H1 (cell line): Measurements from ENCODE around the gene GLMP. TPM values are rescaled to one million over a fixed set of nuclear protein-coding genes. Genes with fewer than 3 reads are reported as not detected.

Source experiments
- CTCF ChIA-PET: fragments of 300-600 bp; sonication (Branson Sonifier 250); formaldehyde crosslinking; loops from one replicate; lab custom pipeline; 2021; ENCODE audit not compliant: partially characterized antibody; lab: Charles Lee
- POLR2A ChIA-PET: fragments of 300-600 bp; sonication (Branson Sonifier 250); formaldehyde crosslinking; loops from one replicate; lab custom pipeline; 2021; ENCODE audit warnings: inconsistent platforms; ENCODE audit not compliant: partially characterized antibody; lab: Charles Lee
- DNase-seq, 2 experiments: peaks; one replicate each; pipeline versions ENCODE4 v3.0.0 to v3.0.0-alpha.2; 2010 to 2022; ENCODE audit warnings: low spot score in 2 of 2, low read depth in 1 of 2, mixed read lengths in 1 of 2
- FAIRE-seq: peaks from 2 replicates; lab custom pipeline; 2011; peaks lifted over from hg19 to GRCh38; lab: Jason Lieb, UNC
- H2AFZ ChIP-seq: 2 replicates; pipeline ENCODE4 v1.8.1; 2012; ENCODE audit warnings: low read length, inconsistent platforms
- H2AK5ac ChIP-seq: 2 replicates; pipeline ENCODE4 v1.6.1; 2013; ENCODE audit warnings: low read depth, low read length
- H2BK120ac ChIP-seq: replicated peaks from 2 replicates; pipeline ENCODE3; 2013; ENCODE audit warnings: low read depth, low read length, inconsistent platforms
- H2BK12ac ChIP-seq: 2 replicates; pipeline ENCODE4 v1.6.1; 2013; ENCODE audit warnings: low read depth, low read length
- H2BK15ac ChIP-seq: 2 replicates; pipeline ENCODE4 v1.6.1; 2013; ENCODE audit warnings: low read length
- H2BK20ac ChIP-seq: 2 replicates; pipeline ENCODE4 v1.6.1; 2013; ENCODE audit warnings: low read length
- H2BK5ac ChIP-seq: 2 replicates; pipeline ENCODE4 v1.6.1; 2013; ENCODE audit warnings: low read depth, low read length
- H3K14ac ChIP-seq: 2 replicates; pipeline ENCODE4 v1.6.1; 2013; ENCODE audit warnings: inconsistent platforms; ENCODE audit not compliant: insufficient read length
- H3K18ac ChIP-seq: 2 replicates; pipeline ENCODE4 v1.6.1; 2013; ENCODE audit warnings: low read length; ENCODE audit errors: extremely low read depth
- H3K23ac ChIP-seq: 2 replicates; pipeline ENCODE4 v1.6.1; 2013; ENCODE audit warnings: inconsistent platforms; ENCODE audit not compliant: insufficient read length
- H3K23me2 ChIP-seq: 2 replicates; pipeline ENCODE4 v1.6.1; 2013; ENCODE audit warnings: low read depth, low read length
- H3K27ac ChIP-seq: 2 replicates; pipeline ENCODE4 v1.6.1; 2011; ENCODE audit warnings: low read depth, low read length, inconsistent platforms
- H3K27me3 ChIP-seq, 4 experiments: replicated peaks in 1 of 4; 1 replicate in 1 of 4; 2 replicates in 3 of 4; pipeline versions ENCODE4 v1.6.1 to v1.8.1; 2011 to 2013; ENCODE audit warnings: low read length in 3 of 4, mild to moderate bottlenecking in 3 of 4, inconsistent platforms in 2 of 4, mixed read lengths in 2 of 4, moderate library complexity in 1 of 4; ENCODE audit not compliant: control insufficient read depth in 3 of 4, insufficient read depth in 3 of 4; ENCODE audit errors: extremely low read depth in 1 of 4
- H3K36me3 ChIP-seq, 4 experiments: 2 replicates each; pipeline versions ENCODE4 v1.6.1 to v1.8.1; 2011 to 2013; ENCODE audit warnings: mild to moderate bottlenecking in 4 of 4, low read length in 3 of 4, moderate library complexity in 2 of 4, control low read depth in 1 of 4, inconsistent platforms in 1 of 4; ENCODE audit not compliant: insufficient read depth in 4 of 4, control insufficient read depth in 2 of 4
- H3K4ac ChIP-seq: replicated peaks from 2 replicates; pipeline ENCODE3; 2013; ENCODE audit warnings: low read length, low read depth, mixed read lengths, inconsistent platforms; ENCODE audit not compliant: insufficient read length
- H3K4me1 ChIP-seq, 4 experiments: replicated peaks in 1 of 4; 1 replicate in 1 of 4; 2 replicates in 3 of 4; pipeline versions ENCODE4 v1.6.1 to v1.8.1; 2011 to 2013; ENCODE audit warnings: low read length in 3 of 4, inconsistent platforms in 2 of 4, mixed read lengths in 1 of 4; ENCODE audit not compliant: insufficient read depth in 4 of 4, control insufficient read depth in 3 of 4
- H3K4me2 ChIP-seq, 2 experiments: 2 replicates each; pipeline versions ENCODE4 v1.6.1 to v1.8.1; 2011 to 2013; ENCODE audit warnings: low read depth in 2 of 2, low read length in 2 of 2, control low read depth in 1 of 2, inconsistent platforms in 1 of 2, mild to moderate bottlenecking in 1 of 2; ENCODE audit not compliant: insufficient read depth in 1 of 2
- H3K4me3 ChIP-seq, 4 experiments: fragments of 200-600, 300-600 bp in 1 of 4; sonication (generic), shearing (Covaris generic), sonication (Bioruptor Twin) in 1 of 4; 2 replicates each; pipeline versions ENCODE4 v1.5.1 to v1.8.1; 2011 to 2016; ENCODE audit warnings: low read length in 4 of 4, low read depth in 3 of 4, control low read depth in 2 of 4, inconsistent platforms in 2 of 4, mild to moderate bottlenecking in 2 of 4, mixed read lengths in 1 of 4, moderate library complexity in 1 of 4; ENCODE audit not compliant: insufficient read depth in 2 of 4; ENCODE audit errors: extremely low read depth in 1 of 4
- H3K56ac ChIP-seq: replicated peaks from 2 replicates; pipeline ENCODE3; 2013; ENCODE audit warnings: low read depth, mild to moderate bottlenecking, mixed read lengths, low read length, inconsistent platforms; ENCODE audit not compliant: insufficient read length
- H3K79me1 ChIP-seq: 2 replicates; pipeline ENCODE4 v1.6.1; 2013; ENCODE audit warnings: low read depth, low read length, control low read depth
- H3K79me2 ChIP-seq, 2 experiments: 2 replicates each; pipeline versions ENCODE4 v1.6.1 to v1.8.1; 2012 to 2013; ENCODE audit warnings: low read length in 2 of 2, mild to moderate bottlenecking in 2 of 2, inconsistent platforms in 1 of 2; ENCODE audit not compliant: insufficient read depth in 2 of 2, control insufficient read depth in 1 of 2
- H3K9ac ChIP-seq, 4 experiments: replicated peaks in 1 of 4; 1 replicate in 1 of 4; 2 replicates in 3 of 4; pipeline versions ENCODE4 v1.6.1 to v1.8.1; 2011 to 2013; ENCODE audit warnings: low read depth in 3 of 4, low read length in 3 of 4, control low read depth in 2 of 4, mild to moderate bottlenecking in 2 of 4, moderate library complexity in 2 of 4, inconsistent platforms in 1 of 4; ENCODE audit errors: extremely low read depth in 1 of 4
- H3K9me3 ChIP-seq, 2 experiments: 2 replicates each; pipeline versions ENCODE4 v1.6.1 to v1.8.1; 2012 to 2013; ENCODE audit warnings: mild to moderate bottlenecking in 2 of 2, moderate library complexity in 2 of 2, control low read depth in 1 of 2, inconsistent platforms in 1 of 2, low read depth in 1 of 2, low read length in 1 of 2, mixed read lengths in 1 of 2; ENCODE audit not compliant: insufficient read depth in 2 of 2
- H4K20me1 ChIP-seq, 2 experiments: replicated peaks in 1 of 2; 2 replicates each; pipeline versions ENCODE3 to v1.8.1; 2011 to 2013; ENCODE audit warnings: inconsistent platforms in 2 of 2, low read length in 2 of 2, mild to moderate bottlenecking in 1 of 2; ENCODE audit not compliant: insufficient read depth in 2 of 2, control insufficient read depth in 1 of 2
- H4K5ac ChIP-seq: 2 replicates; pipeline ENCODE4 v1.6.1; 2013; ENCODE audit warnings: low read length, low read depth, mixed read lengths, inconsistent platforms; ENCODE audit not compliant: insufficient read length
- H4K8ac ChIP-seq: 2 replicates; pipeline ENCODE4 v1.8.0; 2013; ENCODE audit warnings: mild to moderate bottlenecking, moderate library complexity, low read length, inconsistent platforms; ENCODE audit not compliant: insufficient read depth; ENCODE audit errors: extremely low read depth
- H4K91ac ChIP-seq: replicated peaks from 2 replicates; pipeline ENCODE3; 2013; ENCODE audit warnings: low read length, mixed read lengths, inconsistent platforms; ENCODE audit not compliant: insufficient read length
- ATF2 ChIP-seq: IDR thresholded peaks from 2 replicates; pipeline ENCODE4 v1.6.1; 2012; ENCODE audit warnings: low read length, inconsistent platforms
- BACH1 ChIP-seq: IDR thresholded peaks from 2 replicates; pipeline ENCODE4 v1.6.1; 2012; ENCODE audit warnings: low read length, improper control_type of control experiment
- BCL11A ChIP-seq, 2 experiments: IDR thresholded peaks; one replicate each; pipeline ENCODE4 v1.6.1; 2011; ENCODE audit warnings: low read depth in 2 of 2, low read length in 2 of 2, mild to moderate bottlenecking in 2 of 2
- EZH2 ChIP-seq: fragments of 200-600 bp; sonication (generic); IDR thresholded peaks from 2 replicates; pipeline ENCODE4 v1.7.1; 2012; ENCODE audit warnings: low read depth, mild to moderate bottlenecking, moderate library complexity, low read length, inconsistent platforms; ENCODE audit not compliant: severe bottlenecking
- FOSL1 ChIP-seq: IDR thresholded peaks from 2 replicates; pipeline ENCODE4 v1.6.1; 2011; ENCODE audit warnings: mild to moderate bottlenecking, low read depth, low read length, moderate library complexity; ENCODE audit not compliant: insufficient read depth
- JUN ChIP-seq: IDR thresholded peaks from 2 replicates; pipeline ENCODE4 v1.6.1; 2011; ENCODE audit warnings: low read depth, mild to moderate bottlenecking, improper control_type of control experiment, low read length
- KDM1A ChIP-seq: fragments of 200-600, 300-600 bp; sonication (generic); IDR thresholded peaks from 2 replicates; pipeline ENCODE4 v1.7.1; 2016; ENCODE audit warnings: mild to moderate bottlenecking, low read length, borderline replicate concordance
- PHF8 ChIP-seq: fragments of 200-600 bp; sonication (generic); conservative IDR thresholded peaks from 2 replicates; pipeline ENCODE4 v1.7.1; 2012; ENCODE audit warnings: low read depth, mild to moderate bottlenecking, inconsistent platforms, low read length, moderate library complexity
- POU5F1 ChIP-seq: IDR thresholded peaks from 2 replicates; pipeline ENCODE4 v1.6.1; 2011; ENCODE audit warnings: low read depth, mild to moderate bottlenecking, low read length, moderate library complexity
- SP1 ChIP-seq: IDR thresholded peaks from 2 replicates; pipeline ENCODE4 v1.6.1; 2011; ENCODE audit warnings: low read depth, low read length
- TBP ChIP-seq: IDR thresholded peaks from 2 replicates; pipeline ENCODE4 v1.6.1; 2011; ENCODE audit warnings: low read depth, low read length, improper control_type of control experiment
- TCF12 ChIP-seq: IDR thresholded peaks from 2 replicates; pipeline ENCODE4 v1.6.1; 2011; ENCODE audit warnings: low read depth, mild to moderate bottlenecking, low read length
- TEAD4 ChIP-seq: IDR thresholded peaks from 2 replicates; pipeline ENCODE4 v1.6.1; 2012; ENCODE audit warnings: low read depth, low read length, inconsistent platforms, mixed read lengths
- WGBS, 2 experiments: shearing (Covaris generic) in 1 of 2; methylation state at CpG; one replicate each; pipeline versions ENCODE4 v1.1.6 to v1.1.7; 2013 to 2015; ENCODE audit warnings: low lambda C conversion rate in 2 of 2, mixed read lengths in 2 of 2, inconsistent platforms in 1 of 2, low coverage in 1 of 2, missing lambda C conversion rate in 1 of 2; ENCODE audit not compliant: insufficient replicate concordance in 2 of 2, insufficient coverage in 1 of 2, insufficient read length in 1 of 2; ENCODE audit errors: extremely low coverage in 1 of 2, missing lambda C conversion rate in 1 of 2; 5-methylcytosine and 5-hydroxymethylcytosine counted together
- polyA plus RNA-seq, 7 experiments: library from polyadenylated mRNA; depleted of rRNA in 3 of 7; stranded (reverse) in 5 of 7; unstranded in 2 of 7; fragments of >200 nt in 5 of 7; fragments of 200-250 nt in 2 of 7; gene quantifications; 1 replicate in 5 of 7; 2 replicates in 1 of 7; 4 replicates in 1 of 7; pipeline versions ENCODE4 v1.2.1 to v1.2.3, GENCODE V29; 2011 to 2013; ENCODE audit warnings: missing spikeins in 2 of 7, mixed read lengths in 2 of 7
- total RNA-seq: library from RNA; stranded (reverse); fragmentation: NEBNext Ultra II Directional; extraction: Animal tissue kit (Norgen Biotek cat#: 25700); gene quantifications from 2 replicates; pipeline ENCODE4 v1.2.1, GENCODE V29; 2021

The GLMP gene
- total and polyA plus RNA-seq, 2 of the 8 experiments (the other 6 are each of a cell fraction or from before 2014, with no cell fraction given), result 48.1 to 59.5 TPM

- Histone ChIP-seq H3K4me2 (no peak overlapping the region), H3K4me3 (no peak overlapping the region), H4K91ac (no peak overlapping the region), H3K27ac (no peak overlapping the region), H3K79me1 (no peaks in the 10 kb centered on the region; the same call in 1 of the 2 replicates), H4K5ac (no peak overlapping the region), H2AK5ac (no peak overlapping the region), H3K4me1 (no peaks in the 10 kb centered on the region), H2BK20ac (no peak overlapping the region), H2BK12ac (no peak overlapping the region)
- ChIA-PET CTCF (interaction anchor here (1.5 to 47.2 kb wide), 7 partner anchors 9 to 120 kb away, joined by 3 to 1265 read pairs (median 11); partner anchors contain the start of genes PAQR6 and SEMA4A), POLR2A (interaction anchor here (0.6 to 5.3 kb wide), 10 partner anchors 8 to 66 kb away, joined by 3 to 30 read pairs (median 4); partner anchors contain the start of genes PAQR6 and SMG5)
- TF ChIP-seq TCF12, result no peak
- TF ChIP-seq JUN, result no peak
- no peak for TF ChIP-seq FOSL1
- no peak for TF ChIP-seq ATF2
- no peak for TF ChIP-seq EZH2
- no peak for TF ChIP-seq BCL11A (IDR thresholded peaks at IDR 0.05; ENCODE audit: low read depth in 2 of 2, low read length in 2 of 2)
- TF ChIP-seq POU5F1, result no peak
- no peak for TF ChIP-seq TEAD4
- no peak for TF ChIP-seq KDM1A
- TF ChIP-seq PHF8, result no peak
- no peak for TF ChIP-seq TBP
- TF ChIP-seq SP1, result no peak
- no peak for TF ChIP-seq BACH1
- TF ChIP-seq, all 59 proteins: peak for 0
- Histone ChIP-seq H2BK15ac (no peak overlapping the region), H4K8ac (no peak overlapping the region), H3K18ac (no peak overlapping the region), H3K23ac (no peak overlapping the region), H3K4ac (no peak overlapping the region), H3K14ac (no peak overlapping the region), H3K9me3 (peaks cover 0 to 2% of the 10 kb centered on the region in 2 experiments; a peak in 1 of 4 replicates), H2AFZ (no peak overlapping the region), H3K27me3 (no peaks in the 10 kb centered on the region), H3K23me2 (no peaks in the 10 kb centered on the region), H3K9ac (no peak overlapping the region), H3K79me2 (no peaks in the 10 kb centered on the region), H2BK120ac (no peak overlapping the region), H3K36me3 (peaks cover 56 to 91% (median 82%) of the 10 kb centered on the region in 4 experiments), H2BK5ac (no peak overlapping the region; the same call in 1 of the 2 replicates), H4K20me1 (peaks cover 0 to 6% of the 10 kb centered on the region in 2 experiments), H3K56ac (no peak overlapping the region)
- DNase-seq, result no peak
- FAIRE-seq, result no peak
- WGBS, 2 experiments, result 91% methylated on average over 2 of the region's 2 CpGs; no CpG with 5 or more reads in 1 of the 2 experiments
Measured at GRCh38 chr1:156260896-156261295, 34.6 kb downstream of the GLMP start.
